Measurements from ENCODE around the gene TFE3.

The TFE3 gene

DNA sequence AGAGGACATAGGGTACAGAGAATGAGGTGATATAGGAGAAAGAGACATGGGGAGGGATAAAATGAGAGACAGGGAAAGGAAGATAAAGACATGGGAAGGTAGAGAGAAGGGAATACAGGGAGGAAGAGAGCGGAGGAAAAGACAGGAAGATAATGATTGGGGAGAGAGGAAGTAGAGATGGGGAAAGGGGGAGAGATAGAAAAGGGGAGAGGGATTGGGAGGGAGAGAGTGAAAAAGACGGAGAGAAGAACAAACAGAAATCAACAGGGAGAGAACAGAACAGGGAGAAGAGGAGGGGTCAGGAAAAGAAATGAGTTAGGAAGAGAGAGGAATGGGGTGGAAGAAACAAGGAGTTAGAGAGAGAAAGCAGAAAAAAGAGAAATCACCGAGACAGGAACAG lies 45.7 kb downstream of the TFE3 start:
- Histone ChIP-seq H3K4me1 (ENCODE audit: control extremely low read depth in 1 of 4, control insufficient read depth in 4 of 4, insufficient read depth in 4 of 4, low read length in 3 of 4) (peaks cover 0 to 7% (median 2%) of the 10 kb centered on the region in 4 experiments), H3K36me3 (ENCODE audit: control insufficient read depth in 4 of 4, insufficient read depth in 4 of 4, low read length in 3 of 4) (peaks cover 1 to 50% (median 21%) of the 10 kb centered on the region in 4 experiments), H3K27me3 (replicated peaks in 2 of 5; ENCODE audit: control insufficient read depth in 4 of 5, insufficient read depth in 5 of 5, low read length in 4 of 5) (no peaks in the 10 kb centered on the region), H3K4me3 (ENCODE audit: control insufficient read depth in 1 of 7, extremely low read depth in 1 of 7, insufficient read depth in 4 of 7, low read depth in 2 of 7, low read length in 6 of 7) (no peak overlapping the region), H3K9me3 (ENCODE audit: control extremely low read depth in 1 of 5, control insufficient read depth in 4 of 5, insufficient read depth in 2 of 5, low read depth in 1 of 5, low read length in 4 of 5) (peaks cover 0 to 7% (median 0%) of the 10 kb centered on the region in 5 experiments), H3K27ac (ENCODE audit: insufficient read depth in 1 of 2, low read depth in 1 of 2, low read length in 2 of 2, poor library complexity in 1 of 2, severe bottlenecking in 2 of 2) (no peak overlapping the region)
- WGBS (ENCODE audit: insufficient coverage): 81% methylated on average over 3 of the region's 3 CpGs
- POLR2A ChIA-PET: no interaction called here
- no peak for DNase-seq
- CTCF ChIA-PET: no interaction called here

GRCh38 chrX:48996969-48997368 lies 46.2 kb downstream of the TFE3 start:
- Histone ChIP-seq H3K27ac (ENCODE audit: insufficient read depth in 1 of 2, low read depth in 1 of 2, low read length in 2 of 2, poor library complexity in 1 of 2, severe bottlenecking in 2 of 2) (no peak overlapping the region), H3K4me3 (ENCODE audit: control insufficient read depth in 1 of 7, extremely low read depth in 1 of 7, insufficient read depth in 4 of 7, low read depth in 2 of 7, low read length in 6 of 7) (no peak overlapping the region), H3K4me1 (ENCODE audit: control extremely low read depth in 1 of 4, control insufficient read depth in 4 of 4, insufficient read depth in 4 of 4, low read length in 3 of 4) (peaks cover 0 to 7% (median 2%) of the 10 kb centered on the region in 4 experiments), H3K27me3 (replicated peaks in 2 of 5; ENCODE audit: control insufficient read depth in 4 of 5, insufficient read depth in 5 of 5, low read length in 4 of 5) (no peaks in the 10 kb centered on the region), H3K9me3 (ENCODE audit: control extremely low read depth in 1 of 5, control insufficient read depth in 4 of 5, insufficient read depth in 2 of 5, low read depth in 1 of 5, low read length in 4 of 5) (peaks cover 0 to 7% (median 0%) of the 10 kb centered on the region in 5 experiments), H3K36me3 (ENCODE audit: control insufficient read depth in 4 of 4, insufficient read depth in 4 of 4, low read length in 3 of 4) (peaks cover 2 to 54% (median 22%) of the 10 kb centered on the region in 4 experiments)
- peak in 1 of 3 donors; percentile 6 for DNase-seq
- 77% methylated on average over 2 of the region's 6 CpGs for WGBS (ENCODE audit: insufficient coverage)
- ChIA-PET POLR2A (no interaction called here), CTCF (no interaction called here)

GRCh38 chrX:48992341-48992740 lies 50.8 kb downstream of the TFE3 start:
- H3K4me1 ChIP-seq (ENCODE audit: control extremely low read depth in 1 of 4, control insufficient read depth in 4 of 4, insufficient read depth in 4 of 4, low read length in 3 of 4): no peaks in the 10 kb centered on the region
- peaks cover 0 to 4% (median 0%) of the 10 kb centered on the region in 5 experiments for H3K27me3 ChIP-seq (replicated peaks in 2 of 5; ENCODE audit: control insufficient read depth in 4 of 5, insufficient read depth in 5 of 5, low read length in 4 of 5)
- no peaks in the 10 kb centered on the region for H3K9me3 ChIP-seq (ENCODE audit: control extremely low read depth in 1 of 5, control insufficient read depth in 4 of 5, insufficient read depth in 2 of 5, low read depth in 1 of 5, low read length in 4 of 5)
- H3K36me3 ChIP-seq (ENCODE audit: control insufficient read depth in 4 of 4, insufficient read depth in 4 of 4, low read length in 3 of 4): peaks cover 3 to 72% (median 29%) of the 10 kb centered on the region in 4 experiments
- H3K27ac ChIP-seq (ENCODE audit: insufficient read depth in 1 of 2, low read depth in 1 of 2, low read length in 2 of 2, poor library complexity in 1 of 2, severe bottlenecking in 2 of 2): no peak overlapping the region
- CTCF ChIA-PET: interaction anchor here (1.3 to 2.5 kb wide), 2 partner anchors 16 to 20 kb away, joined by 3 to 6 read pairs; partner anchors contain the start of gene KCND1
- no peak overlapping the region for H3K4me3 ChIP-seq (ENCODE audit: control insufficient read depth in 1 of 7, extremely low read depth in 1 of 7, insufficient read depth in 4 of 7, low read depth in 2 of 7, low read length in 6 of 7)
- no peak for DNase-seq
- POLR2A ChIA-PET: no interaction called here

DNA sequence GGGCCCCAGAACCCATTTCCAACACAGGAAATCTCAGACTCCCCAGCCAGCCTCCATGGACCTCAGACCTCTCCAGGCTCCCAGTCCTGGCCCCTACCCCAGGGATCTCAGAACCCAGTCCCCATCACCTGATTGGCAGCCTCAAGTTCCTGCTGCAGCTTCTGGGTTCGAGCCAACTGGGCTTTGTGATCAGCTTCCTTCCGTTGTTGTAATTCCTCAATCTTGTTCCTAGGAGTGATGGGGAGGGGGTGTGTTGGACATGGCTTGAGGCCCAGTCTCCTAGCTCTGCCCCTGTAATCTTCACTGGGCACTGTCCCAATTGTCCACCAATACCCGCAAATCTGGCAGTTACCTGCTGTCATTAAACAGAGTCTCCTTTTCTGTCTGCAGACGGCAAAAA lies 53.7 kb downstream of the TFE3 start:
- Histone ChIP-seq H3K9me3 (ENCODE audit: control extremely low read depth in 1 of 5, control insufficient read depth in 4 of 5, insufficient read depth in 2 of 5, low read depth in 1 of 5, low read length in 4 of 5) (no peaks in the 10 kb centered on the region), H3K4me1 (ENCODE audit: control extremely low read depth in 1 of 4, control insufficient read depth in 4 of 4, insufficient read depth in 4 of 4, low read length in 3 of 4) (no peaks in the 10 kb centered on the region), H3K36me3 (ENCODE audit: control insufficient read depth in 4 of 4, insufficient read depth in 4 of 4, low read length in 3 of 4) (peaks cover 4 to 61% (median 28%) of the 10 kb centered on the region in 4 experiments), H3K4me3 (ENCODE audit: control insufficient read depth in 1 of 7, extremely low read depth in 1 of 7, insufficient read depth in 4 of 7, low read depth in 2 of 7, low read length in 6 of 7) (no peak overlapping the region), H3K27me3 (replicated peaks in 2 of 5; ENCODE audit: control insufficient read depth in 4 of 5, insufficient read depth in 5 of 5, low read length in 4 of 5) (peaks cover 0 to 4% (median 0%) of the 10 kb centered on the region in 5 experiments), H3K27ac (ENCODE audit: insufficient read depth in 1 of 2, low read depth in 1 of 2, low read length in 2 of 2, poor library complexity in 1 of 2, severe bottlenecking in 2 of 2) (no peak overlapping the region)
- no peak for DNase-seq
- ChIA-PET CTCF (interaction anchor here (1.5 kb wide), 1 partner anchor 53 kb away, joined by 4 read pairs; no protein-coding TSS in a partner anchor), POLR2A (no interaction called here)
- 100% methylated on average over 3 of the region's 4 CpGs for WGBS (ENCODE audit: insufficient coverage)

GRCh38 chrX:48983896-48984295 lies 59.3 kb downstream of the TFE3 start:
- no peak overlapping the region for H3K4me3 ChIP-seq (ENCODE audit: control insufficient read depth in 1 of 7, extremely low read depth in 1 of 7, insufficient read depth in 4 of 7, low read depth in 2 of 7, low read length in 6 of 7)
- H3K9me3 ChIP-seq (ENCODE audit: control extremely low read depth in 1 of 5, control insufficient read depth in 4 of 5, insufficient read depth in 2 of 5, low read depth in 1 of 5, low read length in 4 of 5): no peaks in the 10 kb centered on the region
- no CpG with 5 or more reads among the region's 3 CpGs for WGBS (ENCODE audit: insufficient coverage)
- ChIA-PET POLR2A (no interaction called here), CTCF (no interaction called here)
- H3K36me3 ChIP-seq (ENCODE audit: control insufficient read depth in 4 of 4, insufficient read depth in 4 of 4, low read length in 3 of 4): peaks cover 5 to 56% (median 34%) of the 10 kb centered on the region in 4 experiments
- peaks cover 0 to 5% (median 0%) of the 10 kb centered on the region in 4 experiments for H3K4me1 ChIP-seq (ENCODE audit: control extremely low read depth in 1 of 4, control insufficient read depth in 4 of 4, insufficient read depth in 4 of 4, low read length in 3 of 4)
- H3K27ac ChIP-seq (ENCODE audit: insufficient read depth in 1 of 2, low read depth in 1 of 2, low read length in 2 of 2, poor library complexity in 1 of 2, severe bottlenecking in 2 of 2): no peak overlapping the region
- peak in 2 of 3 donors; percentile 13 to 26 for DNase-seq
- no peaks in the 10 kb centered on the region for H3K27me3 ChIP-seq (replicated peaks in 2 of 5; ENCODE audit: control insufficient read depth in 4 of 5, insufficient read depth in 5 of 5, low read length in 4 of 5)

GRCh38 chrX:48983081-48983480 lies 60.1 kb downstream of the TFE3 start:
- DNase-seq: no peak
- H3K4me3 ChIP-seq (ENCODE audit: control insufficient read depth in 1 of 7, extremely low read depth in 1 of 7, insufficient read depth in 4 of 7, low read depth in 2 of 7, low read length in 6 of 7): no peak overlapping the region
- POLR2A ChIA-PET: interaction anchor here (0.7 kb wide), 1 partner anchor 12 kb away, joined by 3 read pairs; no protein-coding TSS in a partner anchor
- WGBS (ENCODE audit: insufficient coverage): 96% methylated on average over 17 of the region's 17 CpGs
- peaks cover 5 to 53% (median 33%) of the 10 kb centered on the region in 4 experiments for H3K36me3 ChIP-seq (ENCODE audit: control insufficient read depth in 4 of 4, insufficient read depth in 4 of 4, low read length in 3 of 4)
- peaks cover 0 to 5% (median 0%) of the 10 kb centered on the region in 4 experiments for H3K4me1 ChIP-seq (ENCODE audit: control extremely low read depth in 1 of 4, control insufficient read depth in 4 of 4, insufficient read depth in 4 of 4, low read length in 3 of 4)
- no peaks in the 10 kb centered on the region for H3K9me3 ChIP-seq (ENCODE audit: control extremely low read depth in 1 of 5, control insufficient read depth in 4 of 5, insufficient read depth in 2 of 5, low read depth in 1 of 5, low read length in 4 of 5)
- H3K27me3 ChIP-seq (replicated peaks in 2 of 5; ENCODE audit: control insufficient read depth in 4 of 5, insufficient read depth in 5 of 5, low read length in 4 of 5): no peaks in the 10 kb centered on the region
- CTCF ChIA-PET: interaction anchor here (1.6 kb wide), 1 partner anchor 11 kb away, joined by 5 read pairs; the partner anchor contains the start of gene KCND1
- no peak overlapping the region for H3K27ac ChIP-seq (ENCODE audit: insufficient read depth in 1 of 2, low read depth in 1 of 2, low read length in 2 of 2, poor library complexity in 1 of 2, severe bottlenecking in 2 of 2)

- peaks cover 5 to 54% (median 32%) of the 10 kb centered on the region in 4 experiments for H3K36me3 ChIP-seq (ENCODE audit: control insufficient read depth in 4 of 4, insufficient read depth in 4 of 4, low read length in 3 of 4)
- no peak overlapping the region for H3K27ac ChIP-seq (ENCODE audit: insufficient read depth in 1 of 2, low read depth in 1 of 2, low read length in 2 of 2, poor library complexity in 1 of 2, severe bottlenecking in 2 of 2)
- ChIA-PET CTCF (no interaction called here), POLR2A (interaction anchor here (0.8 kb wide), 1 partner anchor 23 kb away, joined by 3 read pairs; no protein-coding TSS in a partner anchor)
- H3K4me3 ChIP-seq (ENCODE audit: control insufficient read depth in 1 of 7, extremely low read depth in 1 of 7, insufficient read depth in 4 of 7, low read depth in 2 of 7, low read length in 6 of 7): no peak overlapping the region
- peaks cover 0 to 9% (median 3%) of the 10 kb centered on the region in 4 experiments for H3K4me1 ChIP-seq (ENCODE audit: control extremely low read depth in 1 of 4, control insufficient read depth in 4 of 4, insufficient read depth in 4 of 4, low read length in 3 of 4)
- H3K27me3 ChIP-seq (replicated peaks in 2 of 5; ENCODE audit: control insufficient read depth in 4 of 5, insufficient read depth in 5 of 5, low read length in 4 of 5): no peaks in the 10 kb centered on the region
- whole genome bisulfite sequencing (ENCODE audit: insufficient coverage): 86% methylated on average over 5 of the region's 10 CpGs
- no peak for DNase-seq
- H3K9me3 ChIP-seq (ENCODE audit: control extremely low read depth in 1 of 5, control insufficient read depth in 4 of 5, insufficient read depth in 2 of 5, low read depth in 1 of 5, low read length in 4 of 5): no peaks in the 10 kb centered on the region
These were observed 62.0 kb downstream of the TFE3 start for GRCh38 chrX:48981178-48981577.
